Posterior cingulate gyrus (tissue), 11 donors: Measurements from ENCODE around the gene HIPK3.
"Not testable (repeated sequence)": the region's sequence is repeated elsewhere in the genome, so short reads cannot be mapped to it uniquely, and the experiment has no call there.

Experiments used
- DNase-seq, 10 donors: peaks; one replicate each; pipeline versions ENCODE4 v3.0.0 to v3.0.0-alpha.2; 2020 to 2021; ENCODE audit warnings: mixed read lengths in 3 of 10
- intact Hi-C: fragments of 100-400 bp; cut with DNase I; formaldehyde crosslinking; loops from one replicate; pipeline ENCODE4 v1.15.1; 2023

The HIPK3 gene

GRCh38 chr11:33339247-33339646 is 82.1 kb downstream of the HIPK3 start:
- intact Hi-C loops: no loop called here

GRCh38 chr11:33344611-33345010 is 87.4 kb downstream of the HIPK3 start:
- intact Hi-C loops: no loop called here
- no peak for DNase-seq

More at GRCh38 chr11:33339247-33339646, 82.1 kb downstream of the HIPK3 start:
- DNase-seq: no peak

- peak in 1 of 10 donors; percentile 24 for DNase-seq
- intact Hi-C loops: no loop called here
Measured at GRCh38 chr11:33347490-33348125, 90.4 kb downstream of the HIPK3 start.

- no peak for DNase-seq
- intact Hi-C loops: no loop called here
Measured at GRCh38 chr11:33350287-33350686, 93.1 kb downstream of the HIPK3 start.

GRCh38 chr11:33358150-33358831 is 101.1 kb downstream of the HIPK3 start:
- intact Hi-C loops: no loop called here

GRCh38 chr11:33360642-33361041 is 103.5 kb downstream of the HIPK3 start:
- DNase-seq: no peak
- intact Hi-C loops: loop anchor here (5.0 to 10.0 kb wide), 2 partner anchors 382 to 464 kb away; no protein-coding TSS in a partner anchor

More at GRCh38 chr11:33358150-33358831, 101.1 kb downstream of the HIPK3 start:
- DNase-seq: no peak

- DNase-seq: peak in 1 of 10 donors; percentile 29
Measured at GRCh38 chr11:33362051-33362910, 105.1 kb downstream of the HIPK3 start.

GRCh38 chr11:33366918-33367317 is 109.7 kb downstream of the HIPK3 start:
- DNase-seq: no peak
- intact Hi-C loops: loop anchor here (10.0 kb wide), 1 partner anchor 458 kb away; no protein-coding TSS in a partner anchor

More at GRCh38 chr11:33362051-33362910, 105.1 kb downstream of the HIPK3 start:
- intact Hi-C loops: loop anchor here (1.0 to 10.0 kb wide), 3 partner anchors 326 to 463 kb away; no protein-coding TSS in a partner anchor

- DNase-seq: not testable (repeated sequence)
- intact Hi-C loops: loop anchor here (10.0 kb wide), 1 partner anchor 456 kb away; no protein-coding TSS in a partner anchor
Measured at GRCh38 chr11:33368475-33368874, 111.3 kb downstream of the HIPK3 start.

- intact Hi-C loops: loop anchor here (10.0 kb wide), 1 partner anchor 456 kb away; no protein-coding TSS in a partner anchor
- DNase-seq: no peak
Measured at GRCh38 chr11:33368931-33369330, 111.8 kb downstream of the HIPK3 start.

- DNase-seq: no peak
- intact Hi-C loops: no loop called here
Measured at GRCh38 chr11:33373636-33374035, 116.5 kb downstream of the HIPK3 start.

- intact Hi-C loops: no loop called here
- peak in 1 of 10 donors; percentile 72 for DNase-seq
Measured at GRCh38 chr11:33375236-33375635, 118.1 kb downstream of the HIPK3 start.

GRCh38 chr11:33375688-33376311 is 118.6 kb downstream of the HIPK3 start, which contains the start of gene KIAA1549L:
Gene KIAA1549L, plus strand, starts transcription at chr11:33376108.
- intact Hi-C loops: no loop called here
- DNase-seq: peak in 9 of 10 donors; percentile 29 to 92 (median 51)

GRCh38 chr11:33376331-33377310 is 119.4 kb downstream of the HIPK3 start:
- intact Hi-C loops: no loop called here
- DNase-seq: peak in 3 of 10 donors; percentile 11 to 86 (median 71)

GRCh38 chr11:33377412-33378370 is 120.5 kb downstream of the HIPK3 start:
- no peak for DNase-seq
- intact Hi-C loops: no loop called here

GRCh38 chr11:33379947-33380346 is 122.8 kb downstream of the HIPK3 start:
- intact Hi-C loops: no loop called here
- DNase-seq: no peak

- no peak for DNase-seq
Measured at GRCh38 chr11:33383075-33383919, 126.1 kb downstream of the HIPK3 start.

More at GRCh38 chr11:33383075-33383919, 126.1 kb downstream of the HIPK3 start:
- intact Hi-C loops: no loop called here
